Osteocyte (in vitro differentiated cells): ENCODE data around the gene PIGP. TPM values are rescaled to one million over a fixed set of nuclear protein-coding genes. Genes with fewer than 3 reads are reported as not detected.

Source experiments
- DNase-seq: peaks from one replicate; pipeline ENCODE4 v3.0.0; 2021; ENCODE audit warnings: mixed read lengths; ENCODE audit not compliant: unreplicated experiment; ENCODE audit errors: extremely low spot score
- H3K27ac Mint-ChIP-seq: one replicate; pipeline ENCODE4 v1.8.0; 2021; ENCODE audit warnings: mild to moderate bottlenecking, mixed read lengths; ENCODE audit not compliant: unreplicated experiment
- H3K27me3 Mint-ChIP-seq: one replicate; pipeline ENCODE4 v1.8.0; 2021; ENCODE audit warnings: mixed read lengths; ENCODE audit not compliant: unreplicated experiment
- H3K36me3 Mint-ChIP-seq: one replicate; pipeline ENCODE4 v1.8.0; 2021; ENCODE audit warnings: mixed read lengths; ENCODE audit not compliant: unreplicated experiment
- H3K4me1 Mint-ChIP-seq: one replicate; pipeline ENCODE4 v1.8.0; 2021; ENCODE audit warnings: mixed read lengths; ENCODE audit not compliant: unreplicated experiment
- H3K4me3 Mint-ChIP-seq: one replicate; pipeline ENCODE4 v1.8.0; 2021; ENCODE audit warnings: mild to moderate bottlenecking, moderate library complexity, mixed read lengths; ENCODE audit not compliant: unreplicated experiment
- H3K9me3 Mint-ChIP-seq: one replicate; pipeline ENCODE4 v1.8.0; 2021; ENCODE audit warnings: mixed read lengths; ENCODE audit not compliant: unreplicated experiment
- CTCF ChIP-seq: fragments of 200-600 bp; sonication (generic); IDR thresholded peaks from 2 replicates; pipeline ENCODE4 v1.5.0; 2021; ENCODE audit warnings: antibody characterized with exemption, mild to moderate bottlenecking, moderate library complexity
- total RNA-seq: library from RNA; stranded (reverse); gene quantifications from 2 replicates; pipeline ENCODE4 v1.2.1, GENCODE V29; 2021

Gene PIGP
- total RNA-seq, 1 donor from 2014 or later, result 19.7 TPM

GRCh38 chr21:37017951-37018679 is 54.8 kb downstream of the PIGP start:
- DNase-seq, result no peak
- H3K4me3 Mint-ChIP-seq, result no peak overlapping the region
- H3K9me3 Mint-ChIP-seq, result no peaks in the 10 kb centered on the region
- H3K36me3 Mint-ChIP-seq, result no peaks in the 10 kb centered on the region
- TF ChIP-seq CTCF, result no peak
- peaks cover under 1% of the 10 kb centered on the region for H3K27me3 Mint-ChIP-seq
- no peaks in the 10 kb centered on the region for H3K4me1 Mint-ChIP-seq
- H3K27ac Mint-ChIP-seq, result no peak overlapping the region

Other genes with a start within 250 kb of the PIGP start
- gene HLCS, start 106.4 kb downstream of the PIGP start, total RNA-seq, result 26.7 and 27.3 TPM in 2 replicates
- gene RIPPLY3, start 66.4 kb downstream of the PIGP start, total RNA-seq, result 0.21 and 0.27 TPM in 2 replicates
- 242 and 252 TPM in 2 replicates for gene TTC3, start 183 bp upstream of the PIGP start, total RNA-seq
- 50.0 and 51.6 TPM in 2 replicates for gene VPS26C, start 194.3 kb upstream of the PIGP start, total RNA-seq